Mesendoderm (in vitro differentiated cells): ENCODE data around the gene CST11.

Experiments
- DNase-seq: peaks from one replicate; pipeline ENCODE4 v3.0.0; 2013
- H2AK5ac ChIP-seq: 2 replicates; pipeline ENCODE4 v1.6.1; 2013; ENCODE audit warnings: low read length, inconsistent platforms
- H2BK120ac ChIP-seq: 2 replicates; pipeline ENCODE4 v1.6.1; 2013; ENCODE audit warnings: low read depth, mild to moderate bottlenecking, low read length, moderate library complexity, mixed read lengths
- H2BK15ac ChIP-seq: replicated peaks from 2 replicates; pipeline ENCODE4 v1.6.1; 2013; ENCODE audit warnings: low read depth, mild to moderate bottlenecking, moderate library complexity
- H2BK5ac ChIP-seq: 2 replicates; pipeline ENCODE4 v1.6.1; 2013; ENCODE audit warnings: low read length, inconsistent platforms
- H3K18ac ChIP-seq: 2 replicates; pipeline ENCODE4 v1.6.1; 2013; ENCODE audit warnings: mild to moderate bottlenecking, low read length, mixed read lengths
- H3K23ac ChIP-seq: one replicate; pipeline ENCODE4 v1.6.1; 2013; ENCODE audit warnings: low read length
- H3K27ac ChIP-seq: 2 replicates; pipeline ENCODE4 v1.5.1; 2013; ENCODE audit warnings: low read depth, mild to moderate bottlenecking, inconsistent platforms, low read length, moderate library complexity
- H3K27me3 ChIP-seq: 2 replicates; pipeline ENCODE4 v1.6.1; 2013; ENCODE audit warnings: low read length, control low read depth, mild to moderate bottlenecking, inconsistent platforms; ENCODE audit not compliant: insufficient read depth, poor library complexity
- H3K36me3 ChIP-seq: 2 replicates; pipeline ENCODE4 v1.6.1; 2013; ENCODE audit warnings: low read length, inconsistent platforms; ENCODE audit not compliant: control insufficient read depth, insufficient read depth
- H3K4ac ChIP-seq: one replicate; pipeline ENCODE4 v1.6.1; 2013; ENCODE audit warnings: low read depth, mild to moderate bottlenecking, low read length, moderate library complexity
- H3K4me1 ChIP-seq: 2 replicates; pipeline ENCODE4 v1.6.1; 2013; ENCODE audit warnings: low read depth, low read length, inconsistent platforms; ENCODE audit not compliant: control insufficient read depth
- H3K4me2 ChIP-seq: 2 replicates; pipeline ENCODE4 v1.6.1; 2013; ENCODE audit warnings: low read length
- H3K4me3 ChIP-seq: 2 replicates; pipeline ENCODE4 v1.5.1; 2013; ENCODE audit warnings: mild to moderate bottlenecking, low read length
- H3K56ac ChIP-seq: one replicate; pipeline ENCODE4 v1.6.1; 2013; ENCODE audit warnings: low read length
- H3K79me1 ChIP-seq: 2 replicates; pipeline ENCODE4 v1.6.1; 2013; ENCODE audit warnings: low read length, inconsistent platforms
- H3K79me2 ChIP-seq: 2 replicates; pipeline ENCODE4 v1.6.1; 2013; ENCODE audit warnings: mild to moderate bottlenecking, low read length; ENCODE audit not compliant: control insufficient read depth, insufficient read depth
- H3K9ac ChIP-seq: 2 replicates; pipeline ENCODE4 v1.6.1; 2013; ENCODE audit warnings: low read length, inconsistent platforms
- H4K5ac ChIP-seq: one replicate; pipeline ENCODE4 v1.6.1; 2013; ENCODE audit warnings: low read length
- H4K8ac ChIP-seq: one replicate; pipeline ENCODE4 v1.6.1; 2013; ENCODE audit warnings: low read depth, mild to moderate bottlenecking, control low read depth, low read length, moderate library complexity
- WGBS: extraction: QIAGEN DNeasy Blood & Tissue Kit; methylation state at CpG from one replicate; pipeline ENCODE4 v1.1.7; 2013; ENCODE audit warnings: low lambda C conversion rate, missing lambda C conversion rate; ENCODE audit not compliant: insufficient coverage; ENCODE audit errors: extremely low coverage; 5-methylcytosine and 5-hydroxymethylcytosine counted together

Gene CST11

GRCh38 chr20:23453549-23454543 lies 1.2 kb upstream of the CST11 start:
- no peak overlapping the region for H2BK15ac ChIP-seq

GRCh38 chr20:23451956-23452487 lies 654 bp downstream of the CST11 start:
- no peaks in the 10 kb centered on the region for H3K36me3 ChIP-seq
- no peak overlapping the region for H3K9ac ChIP-seq
- H3K4me3 ChIP-seq: no peak overlapping the region
- H3K23ac ChIP-seq: no peak overlapping the region
- H3K79me1 ChIP-seq: no peaks in the 10 kb centered on the region
- no peak overlapping the region for H2BK5ac ChIP-seq
- no peak overlapping the region for H3K56ac ChIP-seq
- H3K27ac ChIP-seq: no peak overlapping the region
- H3K4ac ChIP-seq: no peak overlapping the region
- no peaks in the 10 kb centered on the region for H3K79me2 ChIP-seq
- H3K4me1 ChIP-seq: no peaks in the 10 kb centered on the region
- H3K4me2 ChIP-seq: no peak overlapping the region
- H3K18ac ChIP-seq: no peak overlapping the region
- H3K27me3 ChIP-seq: no peaks in the 10 kb centered on the region
- no peak overlapping the region for H2AK5ac ChIP-seq
- no peak overlapping the region for H2BK120ac ChIP-seq
- no peak overlapping the region for H4K8ac ChIP-seq
- H2BK15ac ChIP-seq: no peak overlapping the region
- no CpG with 5 or more reads among the region's 11 CpGs for WGBS
- no peak for DNase-seq
- no peak overlapping the region for H4K5ac ChIP-seq

More at GRCh38 chr20:23453549-23454543, 1.2 kb upstream of the CST11 start:
- Histone ChIP-seq H2BK120ac (no peak overlapping the region), H3K4ac (no peak overlapping the region), H3K36me3 (no peaks in the 10 kb centered on the region), H3K79me1 (no peaks in the 10 kb centered on the region), H3K27me3 (no peaks in the 10 kb centered on the region), H3K56ac (no peak overlapping the region), H3K9ac (no peak overlapping the region), H2AK5ac (no peak overlapping the region), H3K4me2 (no peak overlapping the region), H4K8ac (no peak overlapping the region), H3K27ac (no peak overlapping the region), H3K18ac (no peak overlapping the region), H3K23ac (no peak overlapping the region), H2BK5ac (no peak overlapping the region), H3K4me3 (no peak overlapping the region), H3K79me2 (no peaks in the 10 kb centered on the region), H4K5ac (no peak overlapping the region), H3K4me1 (no peaks in the 10 kb centered on the region)
- no peak for DNase-seq
- 100% methylated on average over 2 of the region's 15 CpGs for WGBS

GRCh38 chr20:23450877-23451276 lies 1.8 kb downstream of the CST11 start:
- Histone ChIP-seq H3K4me2 (no peak overlapping the region), H3K4ac (no peak overlapping the region), H3K27ac (no peak overlapping the region), H3K56ac (no peak overlapping the region), H4K8ac (no peak overlapping the region), H2BK5ac (no peak overlapping the region), H2AK5ac (no peak overlapping the region), H4K5ac (no peak overlapping the region), H3K18ac (no peak overlapping the region), H3K79me1 (no peaks in the 10 kb centered on the region), H3K9ac (no peak overlapping the region), H3K36me3 (no peaks in the 10 kb centered on the region), H3K79me2 (no peaks in the 10 kb centered on the region), H3K27me3 (no peaks in the 10 kb centered on the region), H3K4me1 (no peaks in the 10 kb centered on the region), H2BK120ac (no peak overlapping the region), H3K4me3 (no peak overlapping the region), H3K23ac (no peak overlapping the region), H2BK15ac (no peak overlapping the region)
- WGBS: 100% methylated on average over 1 of the region's 1 CpG
- no peak for DNase-seq

- H3K18ac ChIP-seq: no peak overlapping the region
- no peaks in the 10 kb centered on the region for H3K36me3 ChIP-seq
- no CpG with 5 or more reads among the region's 3 CpGs for WGBS
- H2BK15ac ChIP-seq: no peak overlapping the region
- H3K9ac ChIP-seq: no peak overlapping the region
- DNase-seq: no peak
- no peak overlapping the region for H3K23ac ChIP-seq
- no peak overlapping the region for H3K4ac ChIP-seq
- no peak overlapping the region for H2AK5ac ChIP-seq
- no peak overlapping the region for H4K8ac ChIP-seq
- H3K4me1 ChIP-seq: no peaks in the 10 kb centered on the region
- no peak overlapping the region for H3K4me2 ChIP-seq
- H3K79me1 ChIP-seq: no peaks in the 10 kb centered on the region
- no peak overlapping the region for H3K56ac ChIP-seq
- H3K27ac ChIP-seq: no peak overlapping the region
- H2BK120ac ChIP-seq: no peak overlapping the region
- no peak overlapping the region for H4K5ac ChIP-seq
- no peaks in the 10 kb centered on the region for H3K79me2 ChIP-seq
- H3K4me3 ChIP-seq: no peak overlapping the region
- H2BK5ac ChIP-seq: no peak overlapping the region
- H3K27me3 ChIP-seq: no peaks in the 10 kb centered on the region
Observed at GRCh38 chr20:23449421-23449820, 3.3 kb downstream of the CST11 start.

GRCh38 chr20:23448167-23448566 lies 4.5 kb downstream of the CST11 start:
- H3K79me2 ChIP-seq: no peaks in the 10 kb centered on the region
- no peak overlapping the region for H3K56ac ChIP-seq
- no peaks in the 10 kb centered on the region for H3K4me1 ChIP-seq
- no CpG with 5 or more reads among the region's 5 CpGs for WGBS
- no peaks in the 10 kb centered on the region for H3K27me3 ChIP-seq
- H3K4me2 ChIP-seq: no peak overlapping the region
- no peak overlapping the region for H3K23ac ChIP-seq
- no peak overlapping the region for H2BK15ac ChIP-seq
- H3K18ac ChIP-seq: no peak overlapping the region
- H3K79me1 ChIP-seq: no peaks in the 10 kb centered on the region
- DNase-seq: no peak
- H3K4ac ChIP-seq: no peak overlapping the region
- no peaks in the 10 kb centered on the region for H3K36me3 ChIP-seq
- H4K5ac ChIP-seq: no peak overlapping the region
- no peak overlapping the region for H2BK120ac ChIP-seq
- H3K27ac ChIP-seq: no peak overlapping the region
- H2AK5ac ChIP-seq: no peak overlapping the region
- H3K4me3 ChIP-seq: no peak overlapping the region
- H4K8ac ChIP-seq: no peak overlapping the region
- no peak overlapping the region for H3K9ac ChIP-seq
- no peak overlapping the region for H2BK5ac ChIP-seq
